RWPE1 (cell line): ENCODE data around the gene XRCC6.
A peak's percentile ranks its signal among the peaks of the same experiment; 100 is the strongest.

Experiments
- CTCF ChIA-PET: fragments of 350-600 bp; sonication (Branson Sonifier 250); formaldehyde crosslinking; extraction: SDS; loops from one replicate; lab custom pipeline; 2021; lab: Yijun Ruan, JAX
- POLR2A ChIA-PET: fragments of 400-600 bp; formaldehyde crosslinking; extraction: SDS; loops from one replicate; lab custom pipeline; 2020; ENCODE audit warnings: antibody characterized with exemption; ENCODE audit not compliant: low non-redundant PET; lab: Yijun Ruan, JAX
- DNase-seq: peaks from one replicate; pipeline ENCODE4 v3.0.0; 2012; ENCODE audit warnings: low spot score
- H3K27ac ChIP-seq: fragments of 450-650 bp; 2 replicates; pipeline ENCODE4 v1.5.1; 2017
- CTCF ChIP-seq: fragments of 450-650 bp; conservative IDR thresholded peaks from 2 replicates; pipeline ENCODE4 v1.5.1; 2017; ENCODE audit warnings: low read depth, mild to moderate bottlenecking

Gene XRCC6

GRCh38 chr22:41597635-41597953 lies 23.5 kb upstream of the XRCC6 start:
- no peak for DNase-seq
- ChIA-PET CTCF (interaction anchor here (0.6 kb wide), 1 partner anchor 354 kb away, joined by 3 read pairs; no protein-coding TSS in a partner anchor), POLR2A (no interaction called here)
- peak overlapping the region; percentile 95 for H3K27ac ChIP-seq
- TF ChIP-seq CTCF, result peak; percentile 37; the same call in 1 of the 2 replicates

- DNase-seq, result peak; percentile 74
- no peak for TF ChIP-seq CTCF
- ChIA-PET POLR2A (no interaction called here), CTCF (interaction anchor here (0.6 to 1.0 kb wide), 3 partner anchors 23 to 354 kb away, joined by 3 to 4 read pairs (median 3); partner anchors contain the start of genes DESI1 and XRCC6)
- H3K27ac ChIP-seq, result peak overlapping the region; percentile 95
Observed at GRCh38 chr22:41598081-41598480, 23.0 kb upstream of the XRCC6 start.

GRCh38 chr22:41598891-41599635 lies 22.0 kb upstream of the XRCC6 start:
- ChIA-PET POLR2A (no interaction called here), CTCF (interaction anchor here (0.6 to 1.0 kb wide), 2 partner anchors 22 to 33 kb away, joined by 3 to 4 read pairs; partner anchors contain the start of genes DESI1 and XRCC6)
- H3K27ac ChIP-seq, result peak overlapping the region; percentile 95

DNA sequence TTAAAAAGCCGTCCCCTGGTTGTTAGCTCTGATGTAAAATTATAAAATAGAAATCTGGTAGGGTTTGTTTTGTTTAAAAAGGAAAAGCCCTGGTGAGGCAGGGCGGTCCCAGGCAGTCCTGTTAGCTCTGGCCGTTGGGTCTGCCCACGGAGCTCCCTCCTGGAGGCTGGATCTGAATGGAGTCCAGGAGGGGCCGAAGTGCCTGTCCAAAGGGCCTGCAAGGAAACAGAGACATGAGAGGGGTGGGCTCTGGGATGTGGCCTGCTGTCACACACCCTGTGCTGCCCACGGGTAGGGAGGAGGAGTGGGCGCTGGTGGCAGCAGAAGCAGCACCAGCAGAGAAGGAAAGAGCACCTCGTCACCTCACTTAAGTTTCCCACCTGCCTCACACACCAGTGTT lies 20.1 kb upstream of the XRCC6 start:
- DNase-seq, result no peak
- TF ChIP-seq CTCF, result no peak
- CTCF ChIA-PET, result no interaction called here

More at GRCh38 chr22:41598891-41599635, 22.0 kb upstream of the XRCC6 start:
- no peak for TF ChIP-seq CTCF
- no peak for DNase-seq

GRCh38 chr22:41603873-41604332 lies 17.2 kb upstream of the XRCC6 start:
- ChIA-PET CTCF (no interaction called here), POLR2A (no interaction called here)
- H3K27ac ChIP-seq, result no peak overlapping the region
- no peak for TF ChIP-seq CTCF
- DNase-seq, result no peak

More for the DNA sequence above, 20.1 kb upstream of the XRCC6 start:
- POLR2A ChIA-PET, result no interaction called here
- peak overlapping the region; percentile 95 for H3K27ac ChIP-seq

DNA sequence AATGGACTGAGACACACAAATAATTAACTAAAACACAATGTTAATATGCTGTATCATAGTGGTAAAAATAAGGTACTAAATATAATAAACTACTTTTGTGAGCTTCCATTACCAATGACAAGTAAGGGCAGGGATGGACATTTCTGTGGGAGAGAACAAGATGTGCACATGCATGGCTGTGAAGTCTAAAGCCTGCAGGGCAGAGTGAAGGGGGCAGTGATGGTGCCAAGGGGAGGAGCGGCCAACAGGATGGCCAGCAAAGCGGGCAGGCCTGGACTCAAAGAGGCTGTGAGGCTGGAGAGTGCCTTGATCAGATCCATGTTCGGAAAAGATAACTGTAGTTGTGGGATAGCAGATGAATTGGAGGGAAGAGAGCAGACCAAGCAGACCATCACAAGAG lies 12.7 kb upstream of the XRCC6 start:
- ChIA-PET POLR2A (no interaction called here), CTCF (no interaction called here)
- DNase-seq, result no peak
- TF ChIP-seq CTCF, result no peak
- H3K27ac ChIP-seq, result peak overlapping the region; percentile 3; the same call in 1 of the 2 replicates
